Esophagus muscularis mucosa (tissue), 4 donors: ENCODE results near the gene LYSMD1. TPM values are rescaled to one million over a fixed set of nuclear protein-coding genes. Genes with fewer than 3 reads are reported as not detected.

Experiments used
- DNase-seq: peaks from one replicate; pipeline ENCODE4 v3.0.0-alpha.2; 2017; ENCODE audit errors: extremely low spot score
- H3K27ac ChIP-seq, 4 donors: fragments of 200-600 bp; sonication (generic); replicated peaks in 1 of 4; 1 replicate in 3 of 4; 2 replicates in 1 of 4; pipeline ENCODE4 v1.5.1; 2016 to 2019; ENCODE audit warnings: mild to moderate bottlenecking in 1 of 4
- H3K27me3 ChIP-seq, 4 donors: fragments of 200-600 bp; sonication (generic); one replicate each; pipeline versions ENCODE4 v1.5.1 to v1.6.0; 2016 to 2019
- H3K36me3 ChIP-seq, 4 donors: fragments of 200-600 bp; sonication (generic); one replicate each; pipeline ENCODE4 v1.5.1; 2016 to 2019
- H3K4me1 ChIP-seq, 4 donors: fragments of 200-600 bp; sonication (generic); one replicate each; pipeline ENCODE4 v1.5.1; 2016 to 2019
- H3K4me3 ChIP-seq, 4 donors: fragments of 200-600 bp; sonication (generic); 1 replicate in 2 of 4; 2 replicates in 2 of 4; pipeline ENCODE4 v1.5.1; 2016 to 2019; ENCODE audit warnings: mild to moderate bottlenecking in 4 of 4, moderate library complexity in 1 of 4
- H3K9me3 ChIP-seq, 4 donors: fragments of 200-600 bp; sonication (generic); 1 replicate in 3 of 4; 2 replicates in 1 of 4; pipeline ENCODE4 v1.5.1; 2016 to 2019
- CTCF ChIP-seq, 3 experiments: fragments of 200-600 bp in 2 of 3; fragments of 450-650 bp in 1 of 3; sonication (generic) in 2 of 3; IDR thresholded peaks; one replicate each; pipeline ENCODE4 v1.5.1; 2017 to 2019; ENCODE audit warnings: antibody characterized with exemption in 3 of 3, mild to moderate bottlenecking in 2 of 3, moderate library complexity in 1 of 3
- EP300 ChIP-seq: sonication (generic); formaldehyde crosslinking; IDR thresholded peaks from one replicate; pipeline ENCODE4 v1.6.1; 2017; ENCODE audit warnings: antibody characterized with exemption
- POLR2A ChIP-seq: fragments of 450-650 bp; IDR thresholded peaks from one replicate; pipeline ENCODE4 v1.6.1; 2017; ENCODE audit warnings: antibody characterized with exemption, moderate library complexity, mild to moderate bottlenecking, low read depth
- POLR2AphosphoS5 ChIP-seq, 2 donors: sonication (generic); formaldehyde crosslinking; IDR thresholded peaks; one replicate each; pipeline ENCODE4 v1.6.1; 2017; ENCODE audit warnings: antibody characterized with exemption in 2 of 2
- WGBS: methylation state at CpG from one replicate; pipeline ENCODE4 v1.1.5; 2018; 5-methylcytosine and 5-hydroxymethylcytosine counted together
- intact Hi-C: fragments of 100-400 bp; cut with DNase I; formaldehyde crosslinking; loops from one replicate; pipeline ENCODE4 v1.15.1; 2023
- total RNA-seq, 4 donors: library from RNA; depleted of rRNA; stranded (reverse); fragments of >200 nt; gene quantifications; one replicate each; pipeline versions ENCODE4 v1.1.0 to v1.2.1, GENCODE V29; 2016

The LYSMD1 gene
- total RNA-seq, 4 donors from 2014 or later = 10.9 to 23.5 (median 12.6) TPM

DNA sequence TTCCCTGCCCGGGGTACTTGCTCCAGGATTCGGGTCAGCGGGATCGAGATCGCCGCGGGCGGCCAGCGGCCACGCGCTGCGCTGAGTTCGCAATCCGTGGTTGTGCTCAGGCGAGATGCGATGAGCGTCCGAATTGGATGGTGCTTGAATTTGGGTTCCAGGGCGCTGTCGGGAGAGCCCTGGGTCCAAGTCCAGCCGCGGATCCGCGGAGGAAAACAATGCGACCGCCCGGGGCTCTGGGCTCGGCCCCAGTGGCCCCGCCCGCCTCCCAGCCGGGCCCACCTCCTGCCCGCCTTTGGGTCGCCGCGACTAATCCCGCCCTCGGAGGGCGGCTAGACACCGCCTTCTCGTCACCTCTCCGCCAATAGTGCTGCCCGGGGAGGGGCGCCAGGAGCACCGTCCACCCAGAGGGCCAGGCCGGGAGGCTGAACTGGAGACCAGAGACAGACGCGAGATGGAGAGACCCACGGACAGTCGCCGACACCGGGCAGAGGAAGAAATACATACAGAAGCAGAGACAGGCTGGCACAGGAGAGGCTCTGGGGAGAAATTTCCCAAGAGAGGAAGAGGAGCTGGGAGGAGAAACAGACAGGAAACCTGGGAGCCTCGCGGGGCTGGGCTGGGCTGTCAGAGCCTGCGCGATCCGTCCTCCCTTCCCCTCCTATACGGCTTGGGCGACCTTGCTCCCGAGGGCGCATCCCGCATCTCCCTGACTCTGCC is 19.1 kb downstream of the LYSMD1 start, which contains the start of gene SEMA6C:
Gene SEMA6C (minus strand): TSS at position 220 of the 720 bp plus-strand sequence. CDS start 4,010 bp downstream, outside the sequence.
- Histone ChIP-seq H3K27me3 (no peaks in the 10 kb centered on the region), H3K27ac (peak within 1 kb of the TSS; percentile 84 to 89 (median 87)), H3K9me3 (no peaks in the 10 kb centered on the region), H3K4me1 (peaks cover 41 to 54% (median 49%) of the 10 kb centered on the region in 4 donors), H3K36me3 (peaks cover 0 to 7% (median 1%) of the 10 kb centered on the region in 4 donors), H3K4me3 (peak within 1 kb of the TSS; percentile 67 to 88 (median 72))
- TF ChIP-seq CTCF (IDR thresholded peaks at IDR 0.05) (no peak), POLR2A (peak; percentile 56), POLR2AphosphoS5 (IDR thresholded peaks at IDR 0.05) (peak; percentile 92 to 94)
- intact Hi-C loops = no loop called here
- under 1% methylated on average over 20 of the region's 61 CpGs for WGBS
- peak; percentile 96 for DNase-seq

- 2% methylated on average over 21 of the region's 26 CpGs for WGBS
These were observed 19.7 kb downstream of the LYSMD1 start for GRCh38 chr1:151146072-151146411.

DNA sequence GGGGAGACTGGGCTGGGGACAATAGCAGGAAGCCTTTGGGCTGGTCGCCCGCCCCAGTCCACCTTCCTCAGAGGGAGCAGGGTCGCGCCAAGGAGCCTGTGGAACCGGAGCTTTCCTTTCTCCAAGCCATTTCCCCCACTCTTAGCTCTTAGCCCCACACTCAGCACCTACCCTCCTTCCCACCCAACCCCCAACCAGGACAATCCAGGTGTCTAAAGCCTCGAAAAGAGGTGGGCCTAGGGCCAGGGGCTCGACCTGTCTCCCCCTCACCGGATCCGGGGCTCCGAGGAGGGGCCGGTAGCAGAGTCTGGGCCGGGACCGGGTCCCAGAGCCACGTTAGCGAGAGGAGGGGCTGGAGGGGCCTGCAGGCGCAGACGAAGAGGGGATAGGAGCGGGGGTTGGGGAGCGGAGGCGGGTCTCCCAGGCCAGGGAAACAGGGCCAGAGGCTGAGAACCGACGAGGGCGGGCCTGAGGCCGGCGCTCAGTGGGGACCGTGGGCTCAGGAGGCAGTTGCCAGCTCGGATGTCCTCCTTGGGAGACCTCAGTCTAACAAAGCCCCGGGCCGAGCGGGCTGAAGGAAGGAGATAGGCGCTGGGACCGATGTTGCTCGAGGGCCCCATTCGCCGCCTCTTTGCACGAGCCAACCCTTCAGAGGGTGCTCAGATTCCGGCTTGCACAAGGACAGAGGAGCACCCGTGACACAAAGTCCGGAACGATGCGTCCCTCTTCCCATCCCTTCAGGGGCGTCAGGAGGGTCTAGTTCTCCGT is 20.2 kb downstream of the LYSMD1 start:
- peak in 1 of 2 donors; percentile 9 for TF ChIP-seq POLR2AphosphoS5 (IDR thresholded peaks at IDR 0.05)
- no peak for TF ChIP-seq EP300
- Histone ChIP-seq H3K27me3 (no peaks in the 10 kb centered on the region), H3K4me3 (peak overlapping the region; percentile 67 to 88 (median 72)), H3K36me3 (peaks cover 0 to 7% (median 2%) of the 10 kb centered on the region in 4 donors), H3K4me1 (peaks cover 41 to 54% (median 49%) of the 10 kb centered on the region in 4 donors), H3K9me3 (no peaks in the 10 kb centered on the region), H3K27ac (peak overlapping the region; percentile 84 to 89 (median 87))
- WGBS = 6% methylated on average over 25 of the region's 43 CpGs
- intact Hi-C loops = no loop called here
- no peak for DNase-seq

More at GRCh38 chr1:151146072-151146411, 19.7 kb downstream of the LYSMD1 start:
- Histone ChIP-seq H3K27ac (peak overlapping the region; percentile 84 to 89 (median 87)), H3K27me3 (no peaks in the 10 kb centered on the region), H3K4me1 (peaks cover 41 to 54% (median 49%) of the 10 kb centered on the region in 4 donors), H3K36me3 (peaks cover 0 to 7% (median 1%) of the 10 kb centered on the region in 4 donors), H3K4me3 (peak overlapping the region; percentile 67 to 88 (median 72)), H3K9me3 (no peaks in the 10 kb centered on the region)
- TF ChIP-seq POLR2AphosphoS5 (IDR thresholded peaks at IDR 0.05) (no peak), EP300 (no peak), CTCF (IDR thresholded peaks at IDR 0.05) (no peak), POLR2A (no peak)
- no peak for DNase-seq
- intact Hi-C loops = no loop called here

DNA sequence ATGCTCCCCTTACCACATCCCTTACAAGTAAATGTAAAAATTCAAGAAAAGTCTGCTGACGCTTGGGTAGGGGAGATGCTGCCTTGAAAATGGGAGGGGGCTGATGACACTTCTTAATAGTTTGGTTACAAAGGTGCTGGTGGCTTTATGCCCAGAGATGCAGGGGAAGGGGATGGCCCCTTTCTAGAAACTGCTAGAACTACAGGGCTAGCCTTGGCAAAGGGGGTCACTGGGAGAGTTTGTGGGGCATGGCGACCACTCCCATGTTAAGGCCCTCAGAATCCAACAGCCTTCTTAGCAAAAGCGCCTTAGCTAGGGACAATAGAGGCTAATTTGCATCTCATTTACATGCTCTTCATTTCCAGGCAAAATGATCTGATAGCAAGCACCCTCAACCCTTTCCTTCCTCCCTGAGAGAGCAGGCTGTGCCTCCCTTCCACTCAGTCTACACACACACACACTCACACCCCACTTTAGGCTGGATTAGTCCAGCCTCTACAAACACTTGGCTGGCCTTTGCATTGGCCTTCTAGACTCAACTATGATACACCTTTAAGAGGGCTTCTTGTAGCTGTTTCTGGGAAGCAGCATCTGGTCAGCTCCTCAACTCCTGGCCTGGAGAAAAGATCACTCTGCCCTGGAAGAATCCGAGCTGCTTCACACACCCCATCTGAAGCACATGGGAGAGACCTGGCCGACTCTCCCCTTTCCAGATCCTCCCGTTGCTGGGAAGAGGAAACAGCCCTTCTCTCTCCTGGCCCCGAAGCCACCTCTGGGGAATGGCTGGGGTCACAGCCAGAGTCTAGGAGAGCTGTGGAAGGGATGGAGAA is 21.0 kb downstream of the LYSMD1 start:
- intact Hi-C loops = no loop called here
- DNase-seq = no peak
- no peaks in the 10 kb centered on the region for H3K27me3 ChIP-seq
- peaks cover 3 to 13% (median 4%) of the 10 kb centered on the region in 4 donors for H3K36me3 ChIP-seq
- peaks cover 41 to 54% (median 49%) of the 10 kb centered on the region in 4 donors for H3K4me1 ChIP-seq
- no peaks in the 10 kb centered on the region for H3K9me3 ChIP-seq
- TF ChIP-seq POLR2A (no peak), CTCF (IDR thresholded peaks at IDR 0.05) (no peak), POLR2AphosphoS5 (IDR thresholded peaks at IDR 0.05) (no peak), EP300 (no peak)
- H3K4me3 ChIP-seq = peak overlapping the region; percentile 67 to 88 (median 72)
- 72% methylated on average over 4 of the region's 7 CpGs for WGBS
- peak overlapping the region; percentile 84 to 89 (median 87) for H3K27ac ChIP-seq
